ENCODE measurements around the gene KCNMA1.

The KCNMA1 gene

DNA sequence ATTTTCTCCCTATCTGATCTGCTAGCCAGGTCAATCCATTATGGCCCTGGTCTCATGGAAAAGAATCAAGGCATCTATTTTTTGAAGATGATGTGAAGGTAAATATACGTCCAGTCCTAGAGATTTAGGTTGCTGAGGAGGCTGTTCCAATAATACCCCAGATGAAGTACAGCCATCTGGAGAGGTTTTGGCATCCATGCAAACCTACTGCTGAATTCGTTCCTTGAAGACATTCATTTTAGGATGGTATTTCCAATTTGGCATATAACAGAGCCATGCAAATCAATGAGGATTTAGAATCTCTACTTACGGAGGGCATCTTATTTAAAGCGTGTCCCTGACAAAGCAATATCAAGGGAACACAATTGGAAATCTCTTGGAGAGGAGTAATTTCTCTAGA lies 465.5 kb downstream of the KCNMA1 start:
- H3K4me1 Mint-ChIP-seq (ENCODE audit: low read depth): no peaks in the 10 kb centered on the region
- no peaks in the 10 kb centered on the region for H3K36me3 Mint-ChIP-seq (ENCODE audit: low read depth)
- H3K9me3 Mint-ChIP-seq: no peaks in the 10 kb centered on the region
- no peak overlapping the region for H3K27ac Mint-ChIP-seq
- no peak for DNase-seq (ENCODE audit: low spot score)
- H3K27me3 Mint-ChIP-seq (ENCODE audit: low read depth): peaks cover 4% of the 10 kb centered on the region
- no peak overlapping the region for H3K4me3 Mint-ChIP-seq

DNA sequence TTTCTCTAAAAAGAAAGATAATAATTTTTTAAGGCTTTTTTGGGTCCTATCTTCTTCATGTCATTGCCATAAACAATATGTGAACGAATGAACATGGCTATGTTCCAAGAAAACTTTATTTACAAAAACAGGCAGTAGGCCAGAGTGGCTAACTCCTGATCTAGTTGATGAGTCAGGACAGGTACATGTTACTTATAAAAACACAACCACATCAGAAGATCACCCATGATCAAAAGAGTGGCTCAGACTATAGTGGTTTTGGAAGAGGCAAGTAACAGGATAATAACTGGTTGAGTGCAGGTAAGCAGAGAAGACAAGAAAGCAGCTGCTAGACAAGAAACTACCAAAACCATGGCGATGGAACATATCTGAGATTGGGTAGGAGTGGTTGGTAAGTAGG lies 468.7 kb downstream of the KCNMA1 start:
- Mint-ChIP-seq H3K4me1 (ENCODE audit: low read depth) (peaks cover 2% of the 10 kb centered on the region), H3K27me3 (ENCODE audit: low read depth) (peaks cover 21% of the 10 kb centered on the region), H3K36me3 (ENCODE audit: low read depth) (no peaks in the 10 kb centered on the region), H3K9me3 (no peaks in the 10 kb centered on the region), H3K27ac (no peak overlapping the region), H3K4me3 (no peak overlapping the region)
- DNase-seq (ENCODE audit: low spot score): no peak

DNA sequence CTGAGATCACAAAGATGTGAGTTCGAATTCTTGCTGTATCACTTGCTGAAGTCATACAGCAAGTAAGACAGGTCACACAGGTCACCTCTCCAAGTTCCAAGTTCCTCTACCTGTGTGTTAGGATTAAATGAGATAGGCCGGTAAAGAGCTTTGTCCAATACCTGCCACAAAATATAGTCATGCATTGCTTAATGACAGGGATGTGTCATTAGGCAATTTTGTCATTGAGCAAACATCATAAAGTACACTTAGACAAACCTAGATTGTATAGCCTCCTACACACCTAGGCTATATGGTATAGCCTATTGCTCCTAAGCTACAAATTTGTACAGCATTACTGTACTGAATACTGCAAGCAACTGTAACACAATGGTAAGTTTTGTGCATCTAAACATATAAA lies 469.4 kb downstream of the KCNMA1 start:
- DNase-seq (ENCODE audit: low spot score): no peak
- H3K9me3 Mint-ChIP-seq: no peaks in the 10 kb centered on the region

DNA sequence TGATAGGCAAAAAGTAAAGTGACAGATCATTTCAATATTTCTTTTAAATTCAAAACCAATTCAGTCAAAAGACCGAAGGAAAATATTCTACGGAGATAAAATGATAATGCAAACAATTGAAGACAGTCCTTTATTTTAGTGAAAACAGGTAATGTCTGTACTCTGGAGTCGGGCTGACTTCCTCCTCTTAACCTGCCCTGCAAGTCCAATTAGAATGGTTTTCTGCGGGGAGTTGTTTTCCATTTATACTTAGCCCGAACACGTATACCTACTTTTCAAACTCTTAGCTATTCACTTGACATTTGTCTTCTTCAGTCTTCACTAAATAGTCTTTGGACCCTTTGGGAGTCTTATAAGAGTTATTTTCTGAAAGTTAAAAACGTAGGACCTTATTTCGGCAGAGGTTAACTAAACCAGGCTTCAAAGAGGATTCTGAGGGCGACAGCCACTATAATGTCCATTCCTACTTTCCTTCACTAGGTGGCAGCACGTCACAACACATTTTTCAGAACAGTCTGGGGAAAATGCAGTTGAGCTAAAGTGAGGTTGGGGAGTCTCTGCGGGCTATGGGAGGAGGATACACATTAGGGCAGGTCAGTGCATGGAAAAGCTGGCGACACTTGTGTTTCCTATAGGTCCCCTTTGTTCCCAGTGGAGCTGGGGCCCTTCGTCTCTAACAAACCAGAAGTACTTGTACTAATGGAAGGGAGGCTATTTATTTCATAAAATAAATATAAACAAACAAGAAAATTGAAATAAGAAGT lies 472.0 kb downstream of the KCNMA1 start:
- Mint-ChIP-seq H3K4me1 (ENCODE audit: low read depth) (peaks cover 2% of the 10 kb centered on the region), H3K36me3 (ENCODE audit: low read depth) (no peaks in the 10 kb centered on the region), H3K9me3 (no peaks in the 10 kb centered on the region), H3K27me3 (ENCODE audit: low read depth) (peaks cover 24% of the 10 kb centered on the region), H3K27ac (no peak overlapping the region), H3K4me3 (no peak overlapping the region)
- peak; percentile 11 for DNase-seq (ENCODE audit: low spot score)

More for the DNA sequence above, 469.4 kb downstream of the KCNMA1 start:
- Mint-ChIP-seq H3K27ac (no peak overlapping the region), H3K36me3 (ENCODE audit: low read depth) (no peaks in the 10 kb centered on the region), H3K27me3 (ENCODE audit: low read depth) (peaks cover 24% of the 10 kb centered on the region), H3K4me1 (ENCODE audit: low read depth) (peaks cover 2% of the 10 kb centered on the region), H3K4me3 (no peak overlapping the region)

DNA sequence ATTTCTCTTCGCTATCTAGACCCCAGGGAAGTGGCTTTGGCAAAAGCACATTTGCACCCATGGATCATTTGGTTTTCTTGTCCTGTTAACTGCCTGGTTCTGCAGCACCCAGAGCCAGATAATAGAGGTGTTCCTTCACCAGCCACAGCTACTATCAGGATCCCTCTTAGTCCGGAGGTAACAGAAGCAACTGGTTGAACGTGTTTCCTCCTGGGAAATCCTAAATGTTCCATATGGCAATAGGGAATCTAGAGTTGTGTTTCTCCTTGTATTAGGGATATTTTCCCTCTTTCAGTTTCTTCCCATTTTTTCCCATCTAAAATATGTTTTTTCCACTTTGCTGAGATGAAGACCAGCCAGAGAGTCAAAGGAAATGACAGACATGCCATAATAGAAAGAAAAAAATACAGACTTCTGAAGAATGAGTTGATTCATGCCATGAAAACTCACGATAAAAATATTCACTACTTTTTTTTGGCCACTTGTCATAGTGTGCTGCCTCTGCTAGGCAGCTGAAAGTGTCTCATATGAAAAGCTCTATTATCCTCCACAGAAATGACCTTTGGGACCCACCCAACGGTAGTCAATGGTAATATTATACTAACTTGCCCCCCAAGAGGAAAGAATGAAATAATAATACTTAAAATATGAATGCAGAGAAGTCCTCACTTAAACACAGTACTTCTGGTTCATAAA lies 472.8 kb downstream of the KCNMA1 start:
- no peaks in the 10 kb centered on the region for H3K36me3 Mint-ChIP-seq (ENCODE audit: low read depth)
- no peaks in the 10 kb centered on the region for H3K9me3 Mint-ChIP-seq
- no peak for DNase-seq (ENCODE audit: low spot score)
- peaks cover 2% of the 10 kb centered on the region for H3K4me1 Mint-ChIP-seq (ENCODE audit: low read depth)
- no peak overlapping the region for H3K4me3 Mint-ChIP-seq
- peaks cover 24% of the 10 kb centered on the region for H3K27me3 Mint-ChIP-seq (ENCODE audit: low read depth)
- no peak overlapping the region for H3K27ac Mint-ChIP-seq

DNA sequence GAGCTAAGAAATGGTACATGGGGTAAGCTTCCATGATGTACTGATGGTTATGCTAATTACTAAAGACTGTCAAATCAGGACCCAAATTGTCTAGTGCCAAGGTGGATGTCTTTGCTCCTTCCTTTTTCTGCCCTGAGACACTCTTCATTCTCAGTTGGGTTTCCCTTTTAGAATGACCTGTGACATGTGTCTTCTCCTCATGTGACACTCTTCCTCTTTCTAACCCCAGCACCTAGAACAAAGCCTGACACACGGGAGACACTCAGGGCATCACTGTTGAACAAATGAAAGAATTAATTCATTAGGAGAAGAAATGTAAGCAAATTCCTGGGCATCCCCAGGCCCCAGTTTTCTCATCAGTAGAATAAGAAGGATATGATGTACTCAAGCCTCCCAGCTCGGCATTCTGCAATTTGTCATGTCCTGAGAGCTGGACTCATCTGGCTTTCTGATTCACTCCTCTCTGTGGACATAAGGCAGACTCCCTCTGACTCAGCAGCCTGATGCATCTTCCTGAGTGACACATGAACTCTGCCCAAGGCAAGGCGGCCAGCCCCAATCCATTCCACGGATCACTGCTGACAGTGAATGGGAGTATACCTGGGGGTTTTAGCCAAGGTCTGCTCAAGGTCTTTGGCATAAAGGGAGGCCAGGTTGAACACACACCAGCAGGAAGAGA lies 473.8 kb downstream of the KCNMA1 start:
- DNase-seq (ENCODE audit: low spot score): no peak
- no peak overlapping the region for H3K27ac Mint-ChIP-seq

GRCh38 chr10:77162697-77163096 lies 474.9 kb downstream of the KCNMA1 start:
- DNase-seq (ENCODE audit: low spot score): no peak

More for the DNA sequence above, 473.8 kb downstream of the KCNMA1 start:
- Mint-ChIP-seq H3K9me3 (no peaks in the 10 kb centered on the region), H3K36me3 (ENCODE audit: low read depth) (no peaks in the 10 kb centered on the region), H3K27me3 (ENCODE audit: low read depth) (peaks cover 24% of the 10 kb centered on the region), H3K4me3 (no peak overlapping the region), H3K4me1 (ENCODE audit: low read depth) (peaks cover 2% of the 10 kb centered on the region)

DNA sequence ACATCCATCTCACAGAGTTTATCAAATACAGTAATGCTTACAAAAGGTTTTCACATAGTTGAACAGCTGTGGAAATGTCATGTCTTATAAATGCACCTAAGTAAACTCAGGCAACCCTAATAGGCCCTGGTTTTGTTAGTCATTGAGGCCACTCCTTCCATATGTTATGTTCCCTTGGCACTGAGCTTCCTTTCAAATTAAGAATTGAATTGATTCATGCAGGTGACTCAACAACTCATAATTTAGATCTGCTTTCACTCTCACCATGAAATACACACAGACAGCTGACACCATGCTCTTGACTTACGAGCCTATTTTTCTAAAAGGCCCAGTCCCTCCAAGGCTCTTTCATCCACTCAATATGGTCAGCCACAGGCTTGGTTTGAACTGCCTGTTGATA lies 476.9 kb downstream of the KCNMA1 start:
- peaks cover 18% of the 10 kb centered on the region for H3K27me3 Mint-ChIP-seq (ENCODE audit: low read depth)
- H3K9me3 Mint-ChIP-seq: no peaks in the 10 kb centered on the region
- no peaks in the 10 kb centered on the region for H3K36me3 Mint-ChIP-seq (ENCODE audit: low read depth)
- DNase-seq (ENCODE audit: low spot score): no peak
- H3K27ac Mint-ChIP-seq: no peak overlapping the region
- peaks cover 2% of the 10 kb centered on the region for H3K4me1 Mint-ChIP-seq (ENCODE audit: low read depth)
- no peak overlapping the region for H3K4me3 Mint-ChIP-seq

More at GRCh38 chr10:77162697-77163096, 474.9 kb downstream of the KCNMA1 start:
- H3K27ac Mint-ChIP-seq: no peak overlapping the region
- no peaks in the 10 kb centered on the region for H3K9me3 Mint-ChIP-seq
- H3K4me1 Mint-ChIP-seq (ENCODE audit: low read depth): peaks cover 2% of the 10 kb centered on the region
- H3K4me3 Mint-ChIP-seq: no peak overlapping the region
- H3K36me3 Mint-ChIP-seq (ENCODE audit: low read depth): no peaks in the 10 kb centered on the region
- peaks cover 25% of the 10 kb centered on the region for H3K27me3 Mint-ChIP-seq (ENCODE audit: low read depth)

DNA sequence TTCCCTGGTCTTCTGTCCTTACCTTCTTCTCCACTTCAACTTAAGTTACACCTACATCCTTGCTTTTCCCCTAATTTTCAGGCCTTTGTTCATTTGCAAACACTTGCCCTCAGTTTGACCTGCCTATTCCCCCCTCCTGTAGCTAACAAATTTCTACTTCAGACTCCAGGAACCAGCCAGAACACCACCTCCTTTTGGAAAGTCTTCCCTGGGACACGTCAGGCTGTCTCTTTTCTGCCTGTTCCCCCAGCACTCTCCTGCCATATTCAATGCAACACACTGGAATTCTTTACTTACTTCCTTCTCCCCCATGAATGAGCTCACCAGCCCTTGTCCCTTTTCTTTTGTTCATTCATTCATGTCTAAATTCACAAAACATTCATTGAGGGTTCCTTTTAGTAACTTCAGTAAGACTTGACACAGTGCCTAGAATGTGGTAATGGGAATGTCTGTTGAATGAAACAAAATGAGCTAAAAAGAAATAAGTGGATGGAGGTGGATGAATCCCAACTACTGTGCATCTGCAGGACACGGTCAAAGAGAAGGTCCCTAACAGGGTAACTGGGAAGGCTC lies 478.0 kb downstream of the KCNMA1 start:
- Mint-ChIP-seq H3K27me3 (ENCODE audit: low read depth) (peaks cover 10% of the 10 kb centered on the region), H3K4me3 (no peak overlapping the region), H3K4me1 (ENCODE audit: low read depth) (no peaks in the 10 kb centered on the region), H3K36me3 (ENCODE audit: low read depth) (no peaks in the 10 kb centered on the region), H3K9me3 (no peaks in the 10 kb centered on the region), H3K27ac (no peak overlapping the region)
- DNase-seq (ENCODE audit: low spot score): no peak

DNA sequence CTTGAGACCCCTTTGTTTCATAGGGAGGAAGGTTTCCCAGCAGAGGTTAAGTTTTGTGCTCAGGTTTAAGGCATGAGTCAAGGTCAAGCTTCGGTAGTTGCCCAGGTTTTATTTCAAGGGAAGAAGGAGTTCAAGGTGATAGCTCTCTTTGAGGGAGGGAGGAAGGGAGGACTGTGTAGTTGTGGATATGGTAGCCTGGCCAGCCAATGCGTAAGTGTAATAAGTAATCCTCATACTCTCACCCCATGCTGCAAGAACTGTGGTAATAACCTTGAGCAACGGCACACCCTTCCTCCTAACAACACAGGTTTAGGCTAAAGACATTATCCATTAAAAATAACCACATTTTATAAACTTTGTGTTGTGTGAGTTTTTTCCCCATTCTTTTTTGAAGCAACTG lies 478.9 kb downstream of the KCNMA1 start:
- DNase-seq (ENCODE audit: low spot score): no peak
- H3K4me1 Mint-ChIP-seq (ENCODE audit: low read depth): no peaks in the 10 kb centered on the region
- no peak overlapping the region for H3K4me3 Mint-ChIP-seq
- peaks cover 4% of the 10 kb centered on the region for H3K27me3 Mint-ChIP-seq (ENCODE audit: low read depth)
- H3K9me3 Mint-ChIP-seq: no peaks in the 10 kb centered on the region
- H3K27ac Mint-ChIP-seq: no peak overlapping the region
- no peaks in the 10 kb centered on the region for H3K36me3 Mint-ChIP-seq (ENCODE audit: low read depth)

DNA sequence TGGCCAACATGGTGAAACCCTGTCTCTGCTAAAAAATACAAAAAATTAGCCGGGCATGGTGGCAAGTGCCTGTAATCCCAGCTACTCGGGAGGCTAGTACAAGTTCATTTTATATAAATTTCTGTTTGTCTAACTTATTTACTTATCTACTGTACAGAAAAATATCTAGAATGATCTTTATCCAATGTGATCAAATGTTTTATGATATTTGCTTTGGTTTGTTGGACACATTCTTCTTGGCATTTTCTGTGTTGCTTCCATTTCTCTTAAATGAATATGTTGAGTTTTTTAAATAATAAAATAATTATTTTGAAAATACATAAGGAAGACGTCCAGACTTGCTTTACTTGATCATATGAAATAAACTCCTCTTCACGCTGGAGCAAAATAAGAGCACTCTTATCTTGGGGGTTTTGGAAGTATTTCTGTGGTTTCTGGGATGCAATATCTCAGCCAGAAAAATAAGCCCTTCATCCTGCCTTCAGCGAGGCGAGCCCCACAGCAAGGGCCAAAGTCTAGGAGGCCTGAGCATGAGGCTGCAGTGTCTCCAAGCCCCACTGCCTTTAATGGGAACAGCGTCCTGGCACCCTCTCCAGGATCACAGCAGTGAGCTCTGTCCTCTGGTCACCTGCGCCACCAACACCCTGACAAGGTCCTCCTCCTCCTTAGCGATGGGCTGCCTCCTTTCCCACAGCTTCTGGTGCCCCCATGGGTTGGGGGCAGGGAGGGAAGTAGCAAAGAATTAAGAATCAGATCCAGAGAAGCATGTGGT lies 480.2 kb downstream of the KCNMA1 start:
- no peak for DNase-seq (ENCODE audit: low spot score)
- Mint-ChIP-seq H3K9me3 (no peaks in the 10 kb centered on the region), H3K27ac (no peak overlapping the region), H3K4me1 (ENCODE audit: low read depth) (no peaks in the 10 kb centered on the region), H3K36me3 (ENCODE audit: low read depth) (no peaks in the 10 kb centered on the region), H3K27me3 (ENCODE audit: low read depth) (peaks cover 3% of the 10 kb centered on the region), H3K4me3 (no peak overlapping the region)

- H3K4me3 Mint-ChIP-seq: no peak overlapping the region
- no peak overlapping the region for H3K27ac Mint-ChIP-seq
- peaks cover 3% of the 10 kb centered on the region for H3K27me3 Mint-ChIP-seq (ENCODE audit: low read depth)
- no peaks in the 10 kb centered on the region for H3K36me3 Mint-ChIP-seq (ENCODE audit: low read depth)
- H3K9me3 Mint-ChIP-seq: no peaks in the 10 kb centered on the region
- no peaks in the 10 kb centered on the region for H3K4me1 Mint-ChIP-seq (ENCODE audit: low read depth)
- DNase-seq (ENCODE audit: low spot score): no peak
These were observed 481.2 kb downstream of the KCNMA1 start for GRCh38 chr10:77156406-77156879.

- Mint-ChIP-seq H3K4me1 (ENCODE audit: low read depth) (no peaks in the 10 kb centered on the region), H3K4me3 (no peak overlapping the region), H3K9me3 (no peaks in the 10 kb centered on the region), H3K27ac (no peak overlapping the region), H3K27me3 (ENCODE audit: low read depth) (no peaks in the 10 kb centered on the region), H3K36me3 (ENCODE audit: low read depth) (no peaks in the 10 kb centered on the region)
- DNase-seq (ENCODE audit: low spot score): no peak
These were observed 485.4 kb downstream of the KCNMA1 start for GRCh38 chr10:77152256-77152655.

Measured in T-helper 2 cell treated with Interferon-gamma antibody and Interleukin-4, amounts not matched to agents 5 μg/mL and 100 μg/mL, for 36 hours (primary cell).